Aorta (tissue), 5 donors: ENCODE data around the gene CD209. TPM values are rescaled to one million over a fixed set of nuclear protein-coding genes. Genes with fewer than 3 reads are reported as not detected.

Source experiments
- ATAC-seq: fragments of 200-7000 bp; cut with Tn5 transposase; one replicate; pipeline ENCODE4 v1.9.1; 2022; ENCODE audit warnings: moderate library complexity; ENCODE audit not compliant: low FRiP score
- DNase-seq, 2 donors: peaks; one replicate each; pipeline ENCODE4 v3.0.0-alpha.2; 2020
- H3K27ac ChIP-seq, 2 donors: one replicate each; pipeline ENCODE4 v1.5.1; 2013; ENCODE audit warnings: low read length in 2 of 2, mild to moderate bottlenecking in 2 of 2, moderate library complexity in 2 of 2, control low read depth in 1 of 2, inconsistent platforms in 1 of 2, low read depth in 1 of 2
- H3K27me3 ChIP-seq, 2 donors: one replicate each; pipeline ENCODE4 v1.6.1; 2013; ENCODE audit warnings: control low read depth in 1 of 2, low read length in 1 of 2, mild to moderate bottlenecking in 1 of 2, moderate library complexity in 1 of 2; ENCODE audit not compliant: insufficient read depth in 2 of 2, control insufficient read depth in 1 of 2
- H3K36me3 ChIP-seq, 2 donors: one replicate each; pipeline ENCODE4 v1.6.1; 2013; ENCODE audit warnings: control low read depth in 1 of 2, low read length in 1 of 2, mild to moderate bottlenecking in 1 of 2; ENCODE audit not compliant: insufficient read depth in 2 of 2, control insufficient read depth in 1 of 2
- H3K4me1 ChIP-seq, 2 donors: one replicate each; pipeline ENCODE4 v1.6.1; 2013; ENCODE audit warnings: low read length in 2 of 2, control low read depth in 1 of 2, mild to moderate bottlenecking in 1 of 2, moderate library complexity in 1 of 2; ENCODE audit not compliant: insufficient read depth in 2 of 2, control insufficient read depth in 1 of 2
- H3K4me3 ChIP-seq, 2 donors: one replicate each; pipeline ENCODE4 v1.5.1; 2013; ENCODE audit warnings: low read length in 2 of 2, control low read depth in 1 of 2, mild to moderate bottlenecking in 1 of 2
- H3K9me3 ChIP-seq: one replicate; pipeline ENCODE4 v1.6.1; 2013; ENCODE audit warnings: mild to moderate bottlenecking, low read length; ENCODE audit not compliant: control insufficient read depth
- WGBS, 2 donors: extraction: QIAGEN DNeasy Blood & Tissue Kit; methylation state at CpG; one replicate each; pipeline ENCODE4 v1.1.7; 2013; 5-methylcytosine and 5-hydroxymethylcytosine counted together
- intact Hi-C, 2 donors: fragments of 100-400 bp; cut with DNase I; formaldehyde crosslinking; loops; one replicate each; pipeline versions ENCODE4 v1.14.2 to v1.15.0; 2022
- polyA plus RNA-seq, 2 donors: library from polyadenylated mRNA; stranded (reverse); fragments of 200-250 nt; gene quantifications; one replicate each; pipeline ENCODE4 v1.2.3, GENCODE V29; 2013
- total RNA-seq, 2 donors: library from RNA; stranded (reverse); fragmentation: NEBNext Ultra II Directional; extraction: Animal tissue kit (Norgen Biotek cat#: 25700); gene quantifications; one replicate each; pipeline ENCODE4 v1.2.1, GENCODE V29; 2021
- donor health status: healthy with polysubstance abuse.
- donor health status: Bipolar disorder and iron deficiency.
- donor health status: DM: no; HTN: no; CAD: no.
- donor health status: DM: no; HTN: no; CAD: no.
- donor health status: DM: yes; HTN: yes; CAD: no.

The CD209 gene
- total and polyA plus RNA-seq, 4 donors = 1.0 to 63.9 (median 11.2) TPM

GRCh38 chr19:7710616-7711015 lies 36.7 kb downstream of the CD209 start:
- H3K4me1 ChIP-seq = no peaks in the 10 kb centered on the region
- H3K9me3 ChIP-seq = no peaks in the 10 kb centered on the region
- no peak overlapping the region for H3K4me3 ChIP-seq
- DNase-seq (no peak), ATAC-seq (no peak)
- H3K27ac ChIP-seq = no peak overlapping the region
- H3K27me3 ChIP-seq = no peaks in the 10 kb centered on the region
- H3K36me3 ChIP-seq = no peaks in the 10 kb centered on the region
- intact Hi-C loops = no loop called here
- WGBS, 2 donors = 77% methylated on average over 5 of the region's 5 CpGs

DNA sequence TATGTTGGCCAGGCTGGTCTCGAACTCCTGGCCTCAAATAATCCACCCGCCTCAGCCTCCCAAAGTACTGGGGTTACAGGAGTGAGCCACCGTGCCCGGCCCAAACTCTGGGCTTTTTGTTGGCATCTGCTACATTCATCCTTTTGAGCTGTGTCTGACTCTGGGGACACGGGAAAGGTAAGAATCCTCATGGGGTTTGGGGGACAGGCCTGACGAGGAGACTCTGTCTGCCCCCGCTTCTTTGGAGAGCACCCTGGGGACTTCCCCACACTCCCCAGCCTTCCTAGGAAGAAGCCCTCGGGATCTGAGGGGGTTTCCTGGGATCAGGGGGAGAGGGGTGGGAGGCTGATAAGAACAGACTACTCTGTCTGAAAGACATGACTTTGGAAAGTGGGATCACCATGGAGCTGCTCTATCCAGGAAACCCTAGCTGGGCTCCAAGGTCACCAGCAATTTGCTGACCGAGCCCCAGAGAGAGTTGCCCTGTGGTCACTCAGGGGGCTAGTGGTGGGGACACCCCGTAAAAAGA lies 37.3 kb downstream of the CD209 start:
- DNase-seq (no peak), ATAC-seq (no peak)
- Histone ChIP-seq H3K27me3 (no peaks in the 10 kb centered on the region), H3K4me3 (no peak overlapping the region), H3K9me3 (no peaks in the 10 kb centered on the region), H3K27ac (no peak overlapping the region), H3K4me1 (no peaks in the 10 kb centered on the region), H3K36me3 (no peaks in the 10 kb centered on the region)
- 71 to 72% methylated on average over 10 of the region's 10 CpGs for WGBS, 2 donors
- intact Hi-C loops = no loop called here

- Histone ChIP-seq H3K4me3 (no peak overlapping the region), H3K27ac (no peak overlapping the region), H3K27me3 (no peaks in the 10 kb centered on the region), H3K9me3 (no peaks in the 10 kb centered on the region), H3K4me1 (no peaks in the 10 kb centered on the region), H3K36me3 (no peaks in the 10 kb centered on the region)
- ATAC-seq (no peak), DNase-seq (no peak)
- WGBS, 2 donors = 51 to 64% methylated on average over 8 of the region's 8 CpGs
- intact Hi-C loops = no loop called here
These were observed 40.3 kb downstream of the CD209 start for GRCh38 chr19:7706955-7707456.

DNA sequence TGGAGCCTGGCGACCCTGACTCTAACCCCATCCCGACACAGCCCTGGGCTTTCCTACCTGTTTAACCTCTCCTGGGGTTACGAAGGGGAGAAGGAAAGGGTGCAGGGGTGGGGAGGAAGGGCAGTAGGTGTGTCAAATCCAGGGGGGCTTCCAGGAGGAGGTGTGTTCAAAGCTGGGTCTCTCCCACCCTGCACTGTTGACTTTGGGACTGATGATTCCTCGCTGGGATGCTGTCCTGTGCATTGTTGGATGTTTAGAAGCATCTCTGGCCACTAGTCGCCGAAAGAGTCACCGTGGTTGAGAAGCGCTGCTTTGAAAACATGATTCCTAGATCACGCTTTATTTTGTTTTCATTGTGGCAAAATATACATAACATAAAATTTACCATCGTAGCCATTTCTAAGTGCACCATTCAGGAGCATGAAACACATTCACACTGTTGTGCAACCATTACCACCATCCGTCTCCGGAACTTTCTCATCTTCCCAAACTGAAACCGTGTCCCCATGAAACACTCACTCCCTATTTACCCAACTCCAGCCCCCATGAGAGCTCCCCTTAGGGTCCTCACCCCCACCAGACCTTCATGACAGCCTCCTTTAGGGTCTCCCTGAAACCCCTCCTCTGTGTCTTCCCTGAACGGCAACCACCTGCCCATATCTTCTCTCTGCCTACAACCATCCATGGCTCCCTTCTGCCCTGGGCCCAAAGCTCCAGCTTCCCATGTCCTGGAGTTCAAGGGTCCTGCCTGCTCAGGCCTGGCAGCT lies 41.0 kb downstream of the CD209 start:
- Histone ChIP-seq H3K9me3 (no peaks in the 10 kb centered on the region), H3K4me1 (no peaks in the 10 kb centered on the region), H3K4me3 (no peak overlapping the region), H3K36me3 (no peaks in the 10 kb centered on the region), H3K27me3 (no peaks in the 10 kb centered on the region), H3K27ac (no peak overlapping the region)
- ATAC-seq = no peak
- 72 to 76% methylated on average over 14 of the region's 14 CpGs for WGBS, 2 donors
- DNase-seq = no peak
- intact Hi-C loops = no loop called here

DNA sequence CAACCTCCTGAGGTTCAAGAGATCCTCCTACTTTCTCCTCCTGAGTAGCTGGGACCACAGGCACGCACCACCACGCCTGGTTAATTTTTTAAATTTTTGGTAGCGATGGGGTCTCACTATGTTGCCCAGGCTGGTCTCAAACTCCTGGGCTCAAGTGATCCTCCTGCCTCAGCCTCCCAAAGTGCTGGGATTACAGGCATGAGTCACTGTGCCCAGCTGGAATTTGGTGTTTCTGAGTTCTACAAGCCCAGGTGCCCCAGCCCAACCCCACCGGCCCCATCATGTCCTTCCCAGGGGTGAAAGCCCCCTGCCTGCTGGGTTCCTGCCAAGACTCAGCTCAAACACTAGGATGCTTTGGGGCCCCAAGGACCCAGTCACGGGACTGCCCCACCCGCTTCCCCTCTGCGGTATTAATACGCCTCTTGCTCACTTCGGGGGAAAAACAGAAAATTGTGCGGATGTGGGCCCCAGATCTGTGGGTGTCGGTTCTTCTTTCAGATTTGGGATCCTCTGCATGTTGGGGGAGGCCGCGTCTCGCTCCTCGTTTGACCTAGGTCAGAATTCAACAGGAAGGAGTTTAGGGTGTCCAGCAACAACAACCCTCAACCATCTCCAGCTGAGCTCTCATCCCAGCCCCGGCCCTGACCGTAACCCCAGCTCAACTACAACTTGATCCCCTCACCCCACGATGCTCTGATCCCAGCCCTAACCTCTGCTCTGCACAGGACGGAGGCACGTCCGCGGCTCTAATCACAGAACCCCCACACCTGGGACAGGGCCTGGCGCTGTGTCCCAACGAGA lies 41.7 kb downstream of the CD209 start:
- H3K27me3 ChIP-seq = no peaks in the 10 kb centered on the region
- no peak overlapping the region for H3K4me3 ChIP-seq
- no peak overlapping the region for H3K27ac ChIP-seq
- DNase-seq = peak in 1 of 2 donors; percentile 81
- no peaks in the 10 kb centered on the region for H3K36me3 ChIP-seq
- intact Hi-C loops = no loop called here
- H3K9me3 ChIP-seq = no peaks in the 10 kb centered on the region
- WGBS, 2 donors = 65 to 69% methylated on average over 24 of the region's 24 CpGs
- H3K4me1 ChIP-seq = no peaks in the 10 kb centered on the region
- no peak for ATAC-seq

DNA sequence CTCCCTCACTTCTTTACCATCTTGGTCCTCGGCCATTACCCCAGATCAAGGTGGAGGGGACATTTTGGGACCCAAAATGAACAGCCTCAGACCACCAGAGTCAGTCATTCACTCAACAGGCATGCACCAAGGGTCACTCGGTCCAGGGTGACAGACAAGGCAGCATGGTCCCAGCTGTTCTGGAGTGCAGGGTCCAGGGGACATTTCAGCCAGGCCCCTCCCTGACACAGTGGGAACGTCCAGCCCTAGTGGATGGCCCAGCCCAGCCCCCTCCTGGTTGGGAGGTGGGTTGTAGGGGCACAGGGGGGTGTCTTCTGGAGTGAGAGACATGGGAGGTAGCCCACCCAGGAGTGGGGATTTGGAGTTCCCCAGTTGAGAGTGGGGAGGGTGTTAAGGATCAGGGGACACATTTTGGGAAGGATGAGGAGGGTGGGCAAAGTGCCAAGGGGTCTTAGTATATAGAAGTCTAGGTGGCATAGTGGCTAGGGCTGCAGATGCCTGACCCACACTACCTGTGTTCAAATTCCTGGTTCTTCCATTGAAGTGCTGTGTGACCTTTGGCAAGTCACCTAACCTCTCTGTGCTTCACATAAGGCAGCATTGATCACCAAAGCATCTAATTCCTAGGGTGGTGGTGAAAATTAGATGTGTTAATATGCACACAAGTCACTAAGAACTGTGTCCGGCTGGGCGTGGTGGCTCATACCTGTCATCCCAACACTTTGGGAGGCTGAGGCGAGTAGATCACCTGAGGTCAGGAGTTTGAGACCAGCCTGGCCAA lies 42.9 kb downstream of the CD209 start:
- H3K4me3 ChIP-seq = no peak overlapping the region
- DNase-seq (no peak), ATAC-seq (no peak)
- WGBS, 2 donors = 70 to 75% methylated on average over 6 of the region's 6 CpGs
- H3K27ac ChIP-seq = no peak overlapping the region
- intact Hi-C loops = no loop called here
- H3K9me3 ChIP-seq = no peaks in the 10 kb centered on the region
- H3K27me3 ChIP-seq = no peaks in the 10 kb centered on the region
- no peaks in the 10 kb centered on the region for H3K36me3 ChIP-seq
- H3K4me1 ChIP-seq = no peaks in the 10 kb centered on the region

DNA sequence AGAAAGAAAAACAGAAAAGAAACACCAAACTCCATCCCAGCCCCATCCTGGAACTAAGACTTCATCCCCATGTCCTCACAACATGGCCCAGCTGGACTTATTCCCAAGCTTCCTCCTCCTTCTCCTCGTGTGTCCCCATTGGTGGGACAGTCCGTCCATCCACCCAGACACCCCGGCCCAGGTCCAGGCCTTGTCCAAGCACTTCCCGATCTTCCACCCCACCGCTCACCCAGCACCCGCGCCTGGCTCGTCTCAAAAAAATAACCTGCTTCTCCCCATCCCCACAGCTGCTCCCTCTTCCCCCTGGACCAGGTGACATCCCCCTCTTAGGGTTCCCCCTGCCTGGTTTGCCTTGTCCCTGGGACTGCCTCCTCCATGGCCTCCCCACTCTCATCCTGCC lies 44.0 kb downstream of the CD209 start:
- no peaks in the 10 kb centered on the region for H3K4me1 ChIP-seq
- 59 to 71% methylated on average over 8 of the region's 8 CpGs for WGBS, 2 donors
- H3K36me3 ChIP-seq = no peaks in the 10 kb centered on the region
- no peak overlapping the region for H3K4me3 ChIP-seq
- ATAC-seq = no peak
- H3K27me3 ChIP-seq = no peaks in the 10 kb centered on the region
- H3K27ac ChIP-seq = no peak overlapping the region
- no peak for DNase-seq
- intact Hi-C loops = no loop called here
- no peaks in the 10 kb centered on the region for H3K9me3 ChIP-seq

DNA sequence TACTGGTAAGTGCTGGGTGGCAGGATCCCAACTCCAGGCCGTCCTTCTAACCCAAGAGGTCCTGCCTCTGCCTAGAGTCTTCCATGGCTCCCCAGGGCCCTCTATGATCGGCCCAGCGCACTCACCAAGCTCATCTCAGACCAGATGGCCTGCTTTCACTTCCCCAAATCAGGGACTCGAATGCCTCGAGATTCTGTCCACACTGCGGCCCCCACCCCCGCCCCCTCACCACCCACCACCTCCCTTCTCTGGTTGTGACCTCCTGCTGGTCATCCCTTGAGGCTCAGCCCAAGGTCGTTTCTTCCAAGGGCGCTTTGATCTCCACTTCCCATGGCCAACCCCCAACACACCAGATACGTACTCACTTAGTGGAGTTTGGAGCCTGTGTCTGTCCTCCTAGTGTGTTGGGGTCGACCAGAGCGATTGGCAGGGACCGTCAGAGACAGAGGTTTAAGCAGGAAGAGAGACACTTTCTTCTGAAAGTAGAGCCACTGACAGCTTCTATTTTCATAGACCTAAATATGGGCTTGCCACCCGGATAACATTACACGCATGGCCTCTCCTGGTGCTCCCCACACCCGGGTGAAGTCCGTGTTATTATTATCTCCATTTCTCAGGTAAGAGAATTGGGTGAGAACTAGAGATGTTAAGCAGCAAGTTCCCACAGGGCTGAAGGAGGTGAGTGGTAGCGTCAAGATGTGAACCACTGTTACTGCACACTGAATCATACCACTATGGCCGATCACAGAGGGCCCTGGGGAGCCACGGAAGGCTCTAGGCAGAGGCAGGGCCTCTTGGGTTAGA lies 45.5 kb downstream of the CD209 start, which contains the start of gene FCER2:
FCER2 (minus strand) TSS at position 478 of the 804 bp plus-strand sequence. CDS start 2,371 bp downstream, outside the sequence.
- WGBS, 2 donors = 58 to 59% methylated on average over 20 of the region's 20 CpGs
- no peaks in the 10 kb centered on the region for H3K27me3 ChIP-seq

More for the DNA sequence above, 45.5 kb downstream of the CD209 start, which contains the start of gene FCER2:
- intact Hi-C loops = no loop called here
- Histone ChIP-seq H3K4me3 (no peak within 1 kb of the TSS), H3K36me3 (no peaks in the 10 kb centered on the region), H3K27ac (no peak within 1 kb of the TSS), H3K9me3 (no peaks in the 10 kb centered on the region), H3K4me1 (no peaks in the 10 kb centered on the region)
- ATAC-seq = no peak
- DNase-seq = no peak
